HepG2 (cell line): Measurements from ENCODE around the gene WNT3A. TPM values are rescaled to one million over a fixed set of nuclear protein-coding genes. Genes with fewer than 3 reads are reported as not detected.
A peak's percentile ranks its signal among the peaks of the same experiment; 100 is the strongest.

ENCODE experiments used
- ATAC-seq: fragments of 200-7000 bp; cut with Tn5 transposase; 3 replicates; pipeline ENCODE4 v1.9.1; 2020; ENCODE audit warnings: mild to moderate bottlenecking, moderate library complexity
- BruUV-seq: library from RNA; stranded (reverse); fragments of 400-500 nt; replicated peaks from 2 replicates; lab custom pipeline; 2021; lab: Mats Ljungman, UMichigan
- CTCF ChIA-PET: fragments of 300-600 bp; formaldehyde crosslinking; extraction: SDS; loops from one replicate; lab custom pipeline; 2021; ENCODE audit warnings: low total read pairs, inconsistent platforms, low intra/inter-chr PET ratio; lab: Yijun Ruan, JAX
- POLR2A ChIA-PET: fragments of 350-600 bp; sonication (Branson Sonifier 250); formaldehyde crosslinking; loops from one replicate; lab custom pipeline; 2020; ENCODE audit warnings: antibody characterized with exemption, inconsistent platforms; lab: Yijun Ruan, JAX
- DNase-seq: peaks from one replicate; pipeline ENCODE4 v3.0.0-alpha.2; 2015; ENCODE audit warnings: low spot score
- FAIRE-seq: peaks from 3 replicates; lab custom pipeline; 2011; peaks lifted over from hg19 to GRCh38; lab: Jason Lieb, UNC
- H2AFZ ChIP-seq: one replicate; pipeline ENCODE4 v1.6.1; 2011; ENCODE audit warnings: low read length, inconsistent platforms
- H3K27ac ChIP-seq: fragments of 300-600 bp; 3 replicates; pipeline ENCODE4 v1.8.0; 2011; ENCODE audit warnings: mixed run types, mild to moderate bottlenecking, mixed read lengths, low read length, inconsistent platforms; ENCODE audit not compliant: insufficient read depth; ENCODE audit errors: extremely low read length
- H3K27me3 ChIP-seq, 2 experiments: fragments of 200-600 bp in 1 of 2; 2 replicates in 1 of 2; 3 replicates in 1 of 2; pipeline versions ENCODE4 v1.6.0 to v1.8.0; 2011; ENCODE audit warnings: low read length in 2 of 2, mild to moderate bottlenecking in 2 of 2, moderate library complexity in 2 of 2, inconsistent platforms in 1 of 2; ENCODE audit not compliant: insufficient read depth in 2 of 2, control insufficient read depth in 1 of 2
- H3K36me3 ChIP-seq, 2 experiments: fragments of 200-600 bp in 1 of 2; replicated peaks in 1 of 2; 2 replicates in 1 of 2; 3 replicates in 1 of 2; pipeline versions ENCODE4 v1.5.1 to v1.8.0; 2011; ENCODE audit warnings: low read length in 2 of 2, inconsistent platforms in 1 of 2; ENCODE audit not compliant: insufficient read depth in 2 of 2, control insufficient read depth in 1 of 2
- H3K4me1 ChIP-seq: 2 replicates; pipeline ENCODE4 v1.5.1; 2012; ENCODE audit warnings: low read length, inconsistent platforms; ENCODE audit not compliant: insufficient read depth
- H3K4me2 ChIP-seq: 2 replicates; pipeline ENCODE4 v1.6.0; 2011; ENCODE audit warnings: low read depth, low read length, inconsistent platforms
- H3K4me3 ChIP-seq, 3 experiments: fragments of 200-600 bp in 1 of 3; sonication (generic), shearing (Covaris generic) in 1 of 3; replicated peaks in 1 of 3; 2 replicates each; pipeline ENCODE4 v1.5.1; 2011 to 2016; ENCODE audit warnings: low read length in 3 of 3, inconsistent platforms in 2 of 3, low read depth in 2 of 3, mild to moderate bottlenecking in 2 of 3, control low read depth in 1 of 3, mixed read lengths in 1 of 3; ENCODE audit not compliant: insufficient read depth in 1 of 3
- H3K79me2 ChIP-seq: one replicate; pipeline ENCODE4 v1.6.1; 2011; ENCODE audit warnings: low read length, inconsistent platforms; ENCODE audit not compliant: insufficient read depth
- H3K9ac ChIP-seq: 2 replicates; pipeline ENCODE4 v1.6.0; 2011; ENCODE audit warnings: mild to moderate bottlenecking, low read depth, low read length, inconsistent platforms; ENCODE audit not compliant: insufficient read depth
- H3K9me3 ChIP-seq: 2 replicates; pipeline ENCODE4 v1.5.1; 2012; ENCODE audit warnings: mild to moderate bottlenecking, low read length
- H4K20me1 ChIP-seq: 2 replicates; pipeline ENCODE4 v1.6.0; 2011; ENCODE audit warnings: inconsistent platforms, mild to moderate bottlenecking, low read length, moderate library complexity; ENCODE audit not compliant: insufficient read depth
- FOXK2 ChIP-seq: fragments of 450-650 bp; IDR thresholded peaks from 2 replicates; pipeline ENCODE4 v1.6.1; 2016
- ZNF503 ChIP-seq: sonication (generic); formaldehyde crosslinking; IDR thresholded peaks from 2 replicates; pipeline ENCODE4 v1.4.0; 2020; ENCODE audit warnings: missing genetic modification reagents
- ZNF670 ChIP-seq: sonication (generic); formaldehyde crosslinking; IDR thresholded peaks from 2 replicates; pipeline ENCODE4 v1.8.0; 2022; ENCODE audit warnings: mild to moderate bottlenecking, missing genetic modification reagents, borderline replicate concordance
- WGBS: methylation state at CpG from one replicate; pipeline ENCODE4 v1.1.6; 2017; ENCODE audit warnings: low lambda C conversion rate; 5-methylcytosine and 5-hydroxymethylcytosine counted together
- in situ Hi-C: cut with HindIII; loops from 2 replicates; pipeline ENCODE4 v1.10.0; 2017; ENCODE audit warnings: low pct_unique_long_range_greater_than_20kb; ENCODE audit not compliant: extremely low pct_ligation_motif_present
- intact Hi-C: fragments of 100-400 bp; cut with micrococcal nuclease; formaldehyde crosslinking; loops from one replicate; pipeline ENCODE4 v1.10.0; 2022; ENCODE audit not compliant: unreplicated experiment
- polyA plus RNA-seq, 8 experiments: library from polyadenylated mRNA; depleted of rRNA in 3 of 8; stranded (reverse) in 7 of 8; unstranded in 1 of 8; fragments of >200 nt; fragmentation: Illumina TruSeq in 4 of 8; extraction: Trizol in 4 of 8; gene quantifications; 2 replicates each; pipeline versions ENCODE4 v1.2.1 to v1.2.3, GENCODE V29; 2011 to 2016; ENCODE audit warnings: low read depth in 4 of 8, missing spikeins in 1 of 8, mixed read lengths in 1 of 8; ENCODE audit not compliant: insufficient read depth in 1 of 8
- total RNA-seq, 5 experiments: library from RNA; depleted of rRNA; stranded (reverse); fragments of >200 nt; fragmentation: Illumina TruSeq; extraction: Trizol; gene quantifications; 2 replicates each; pipeline ENCODE4 v1.2.3, GENCODE V29; 2016; ENCODE audit warnings: low read depth in 1 of 5

The WNT3A gene
- total and polyA plus RNA-seq, 2 of the 13 experiments (the other 11 are each of a cell fraction or from before 2014, with no cell fraction given), result not detected

- ChIA-PET CTCF (no interaction called here), POLR2A (no interaction called here)
- H3K9me3 ChIP-seq, result no peaks in the 10 kb centered on the region
- H3K4me2 ChIP-seq, result no peak overlapping the region
- ATAC-seq (no peak), FAIRE-seq (no peak), DNase-seq (no peak)
- no peak overlapping the region for H3K4me3 ChIP-seq
- H3K27ac ChIP-seq, result no peak overlapping the region
- WGBS, result 6% methylated on average over 3 of the region's 28 CpGs
- no TSS peak for BruUV-seq
- no peak overlapping the region for H3K9ac ChIP-seq
- H3K4me1 ChIP-seq, result no peaks in the 10 kb centered on the region
- no peaks in the 10 kb centered on the region for H4K20me1 ChIP-seq
- intact Hi-C loops, result no loop called here
- no peaks in the 10 kb centered on the region for H3K79me2 ChIP-seq
- in situ Hi-C loops, result no loop called here
- H2AFZ ChIP-seq, result no peak overlapping the region
- peaks cover 4 to 17% of the 10 kb centered on the region in 2 experiments; a peak in 3 of 5 replicates for H3K27me3 ChIP-seq
- TF ChIP-seq ZNF503 (CRISPR knock-in tag), result no peak
- no peaks in the 10 kb centered on the region for H3K36me3 ChIP-seq
Observed at GRCh38 chr1:228022571-228023293, 15.9 kb downstream of the WNT3A start.

- TF ChIP-seq ZNF670 (CRISPR knock-in tag) (no peak), FOXK2 (0 out of 2 replicates have a peak, but pooled peaks have one; percentile 30)
- WGBS, result 1% methylated on average over 3 of the region's 3 CpGs
- CTCF ChIA-PET, result no interaction called here
Observed at GRCh38 chr1:228023294-228023639, 16.5 kb downstream of the WNT3A start.

More at GRCh38 chr1:228023294-228023639, 16.5 kb downstream of the WNT3A start:
- Histone ChIP-seq H3K9me3 (no peaks in the 10 kb centered on the region), H3K27me3 (peaks cover 4 to 17% of the 10 kb centered on the region in 2 experiments; a peak in 3 of 5 replicates), H3K4me3 (no peak overlapping the region), H3K27ac (no peak overlapping the region), H3K79me2 (no peaks in the 10 kb centered on the region), H3K4me2 (no peak overlapping the region), H3K4me1 (no peaks in the 10 kb centered on the region), H3K9ac (no peak overlapping the region), H3K36me3 (no peaks in the 10 kb centered on the region), H2AFZ (no peak overlapping the region), H4K20me1 (no peaks in the 10 kb centered on the region)
- DNase-seq (no peak), FAIRE-seq (no peak), ATAC-seq (no peak)
- in situ Hi-C loops (no loop called here), intact Hi-C loops (no loop called here)
- POLR2A ChIA-PET, result no interaction called here
- no TSS peak for BruUV-seq
